ENCODE data around the gene ADCY3.

- no peak for TF ChIP-seq CTCF (IDR thresholded peaks at IDR 0.05)
- no peak for TF ChIP-seq EP300 (IDR thresholded peaks at IDR 0.05; ENCODE audit: borderline replicate concordance in 1 of 2, low read depth in 1 of 2, low read length in 1 of 2)
- no peak for TF ChIP-seq MXI1 (IDR thresholded peaks at IDR 0.05; ENCODE audit: low read depth, low read length)
- TF ChIP-seq TAF1 (IDR thresholded peaks at IDR 0.05; ENCODE audit: borderline replicate concordance, low read depth, low read length) = no peak
- no peak for TF ChIP-seq RAD21 (IDR thresholded peaks at IDR 0.05; ENCODE audit: low read length)
- TF ChIP-seq NRF1 (IDR thresholded peaks at IDR 0.05; ENCODE audit: low read depth, low read length) = no peak
These were observed 98.6 kb downstream of the ADCY3 start for GRCh38 chr2:24821433-24821891.
